GM12891 (cell line): ENCODE results near the gene RGS19.

Experiments used
- PAX5 ChIP-seq: IDR thresholded peaks from 2 replicates; pipeline ENCODE4 v1.6.1; 2011; ENCODE audit warnings: low read length, moderate library complexity, mild to moderate bottlenecking; ENCODE audit not compliant: insufficient read depth, severe bottlenecking
- POLR2A ChIP-seq: IDR thresholded peaks from 2 replicates; pipeline ENCODE4 v1.6.1; 2011; ENCODE audit warnings: low read depth, low read length, control low read depth
- POLR2AphosphoS5 ChIP-seq: IDR thresholded peaks from 2 replicates; pipeline ENCODE4 v1.6.1; 2011; ENCODE audit warnings: low read depth, low read length, control low read depth
- POU2F2 ChIP-seq: IDR thresholded peaks from 2 replicates; pipeline ENCODE4 v1.6.1; 2011; ENCODE audit warnings: low read depth, mild to moderate bottlenecking, control low read depth, low read length, moderate library complexity
- SPI1 ChIP-seq: IDR thresholded peaks from 2 replicates; pipeline ENCODE4 v1.6.1; 2011; ENCODE audit warnings: low read depth, low read length, control low read depth
- TAF1 ChIP-seq: IDR thresholded peaks from 2 replicates; pipeline ENCODE4 v1.6.1; 2011; ENCODE audit warnings: low read depth, low read length, control low read depth

- TF ChIP-seq SPI1 (no peak), POLR2A (no peak), POLR2AphosphoS5 (no peak), PAX5 (no peak), POU2F2 (peak; percentile 88), TAF1 (no peak)
These were observed 20.8 kb downstream of the RGS19 start for GRCh38 chr20:64058536-64058935.
